ENCODE data around the gene DNAH12. TPM values are rescaled to one million over a fixed set of nuclear protein-coding genes. Genes with fewer than 3 reads are reported as not detected.
A peak's percentile ranks its signal among the peaks of the same experiment; 100 is the strongest.

DNAH12 gene
- total RNA-seq, 1 experiment from 2014 or later, result 0.07 TPM

- Histone ChIP-seq H3K9ac (ENCODE audit: low read length) (no peak overlapping the region), H3K79me2 (ENCODE audit: low read length) (no peaks in the 10 kb centered on the region), H3K9me2 (replicated peaks; ENCODE audit: low read length) (no peaks in the 10 kb centered on the region), H3K9me3 (ENCODE audit: low read length) (peaks cover 11% of the 10 kb centered on the region; the same call in 1 of the 2 replicates), H3K4me1 (ENCODE audit: insufficient read depth, low read length) (peaks cover 16% of the 10 kb centered on the region), H3K4me2 (ENCODE audit: low read length) (no peak overlapping the region), H3K27ac (ENCODE audit: low read length) (no peak overlapping the region), H3K4me3 (ENCODE audit: low read length) (no peak overlapping the region), H3F3A (ENCODE audit: low read length, unreplicated experiment) (no peaks in the 10 kb centered on the region), H4K20me1 (ENCODE audit: low read length) (no peaks in the 10 kb centered on the region), H3K36me3 (ENCODE audit: low read depth, low read length) (no peaks in the 10 kb centered on the region), H3K27me3 (ENCODE audit: low read length) (no peaks in the 10 kb centered on the region), H2AFZ (ENCODE audit: low read length) (no peak overlapping the region)
- intact Hi-C loops (cut with micrococcal nuclease), result loop anchor here (10.0 kb wide), 1 partner anchor 425 kb away; no protein-coding TSS in a partner anchor
- TF ChIP-seq EZH2phosphoT487 (IDR thresholded peaks at IDR 0.05; ENCODE audit: borderline replicate concordance, low read length), result no peak
- POLR2A ChIA-PET (ENCODE audit: unreplicated experiment), result no interaction called here
- DNase-seq, result no peak
- CTCF ChIA-PET, result no interaction called here
- no peak for ATAC-seq
- BruUV-seq (replicated peaks), result no TSS peak
Measured at GRCh38 chr3:57409471-57409870, 134.7 kb downstream of the DNAH12 start.

GRCh38 chr3:57402675-57403074 is 141.5 kb downstream of the DNAH12 start:
- no peak for DNase-seq
- no peak for TF ChIP-seq CTCF (conservative IDR thresholded peaks at IDR 0.05; ENCODE audit: low read depth, low read length)
- H3K36me3 ChIP-seq (ENCODE audit: low read depth, low read length), result no peaks in the 10 kb centered on the region
- H3F3A ChIP-seq (ENCODE audit: low read length, unreplicated experiment), result no peaks in the 10 kb centered on the region
- BruUV-seq (replicated peaks), result no TSS peak
- H3K79me2 ChIP-seq (ENCODE audit: low read length), result no peaks in the 10 kb centered on the region
- ChIA-PET POLR2A (ENCODE audit: unreplicated experiment) (no interaction called here), CTCF (no interaction called here)
- no peak for ATAC-seq
- no peak overlapping the region for H3K27ac ChIP-seq (ENCODE audit: low read length)
- H3K4me1 ChIP-seq (ENCODE audit: insufficient read depth, low read length), result peaks cover 15% of the 10 kb centered on the region
- H4K20me1 ChIP-seq (ENCODE audit: low read length), result no peaks in the 10 kb centered on the region
- no peaks in the 10 kb centered on the region for H3K27me3 ChIP-seq (ENCODE audit: low read length)
- H3K9me3 ChIP-seq (ENCODE audit: low read length), result no peaks in the 10 kb centered on the region
- no peak overlapping the region for H2AFZ ChIP-seq (ENCODE audit: low read length)
- H3K4me3 ChIP-seq (ENCODE audit: low read length), result no peak overlapping the region
- H3K9ac ChIP-seq (ENCODE audit: low read length), result no peak overlapping the region
- no peak overlapping the region for H3K4me2 ChIP-seq (ENCODE audit: low read length)
- intact Hi-C loops (cut with micrococcal nuclease), result loop anchor here (10.0 kb wide), 1 partner anchor 432 kb away; no protein-coding TSS in a partner anchor
- H3K9me2 ChIP-seq (replicated peaks; ENCODE audit: low read length), result no peaks in the 10 kb centered on the region

GRCh38 chr3:57397175-57398026 is 146.7 kb downstream of the DNAH12 start:
- POLR2A ChIA-PET (ENCODE audit: unreplicated experiment), result interaction anchor here (0.6 to 0.7 kb wide), 2 partner anchors 170 to 358 kb away, joined by 3 to 7 read pairs; partner anchors contain the start of gene APPL1
- no peak overlapping the region for H3K9ac ChIP-seq (ENCODE audit: low read length)
- DNase-seq (peak; percentile 78), ATAC-seq (peak; percentile 99)
- H3K79me2 ChIP-seq (ENCODE audit: low read length), result no peaks in the 10 kb centered on the region
- H2AFZ ChIP-seq (ENCODE audit: low read length), result peak overlapping the region; percentile 67
- BruUV-seq (replicated peaks), result no TSS peak
- no peaks in the 10 kb centered on the region for H4K20me1 ChIP-seq (ENCODE audit: low read length)
- CTCF ChIA-PET, result interaction anchor here (0.5 to 1.5 kb wide), 7 partner anchors 19 to 428 kb away, joined by 3 to 7 read pairs (median 5); no protein-coding TSS in a partner anchor
- H3K4me3 ChIP-seq (ENCODE audit: low read length), result no peak overlapping the region
- no peak overlapping the region for H3K27ac ChIP-seq (ENCODE audit: low read length)
- no peaks in the 10 kb centered on the region for H3K9me2 ChIP-seq (replicated peaks; ENCODE audit: low read length)
- H3K9me3 ChIP-seq (ENCODE audit: low read length), result no peaks in the 10 kb centered on the region
- no peak for TF ChIP-seq EZH2 (IDR thresholded peaks at IDR 0.05; ENCODE audit: low read length, unreplicated experiment)
- peak; percentile 95 for TF ChIP-seq CTCF (conservative IDR thresholded peaks at IDR 0.05; ENCODE audit: low read depth, low read length)
- no peak for TF ChIP-seq EZH2phosphoT487 (IDR thresholded peaks at IDR 0.05; ENCODE audit: borderline replicate concordance, low read length)
- H3K4me2 ChIP-seq (ENCODE audit: low read length), result peak overlapping the region; percentile 45
- no peaks in the 10 kb centered on the region for H3K4me1 ChIP-seq (ENCODE audit: insufficient read depth, low read length)
- no peaks in the 10 kb centered on the region for H3K27me3 ChIP-seq (ENCODE audit: low read length)
- intact Hi-C loops (cut with micrococcal nuclease), result loop anchor here (1.0 to 2.0 kb wide), 2 partner anchors 37 to 159 kb away; partner anchors contain the start of gene PDE12
- no peaks in the 10 kb centered on the region for H3K36me3 ChIP-seq (ENCODE audit: low read depth, low read length)
- no peaks in the 10 kb centered on the region for H3F3A ChIP-seq (ENCODE audit: low read length, unreplicated experiment)
